ENCODE data around the gene PHRF1. TPM values are rescaled to one million over a fixed set of nuclear protein-coding genes. Genes with fewer than 3 reads are reported as not detected.

PHRF1 gene
- total and polyA plus RNA-seq, 2 donors (not counting 3 experiments of a cell fraction or from before 2014, with no cell fraction given): 14.2 to 39.4 TPM

GRCh38 chr11:584287-584686 lies 8.0 kb downstream of the PHRF1 start:
- no peaks in the 10 kb centered on the region for H3K9me3 ChIP-seq (replicated peaks; ENCODE audit: control insufficient read depth, insufficient read depth, low read length)
- H3K27ac ChIP-seq (ENCODE audit: insufficient read depth, low read depth, low read length): no peak overlapping the region
- no peak overlapping the region for H2AFZ ChIP-seq (ENCODE audit: low read depth, low read length)
- dilution Hi-C loops (cut with MboI; ENCODE audit: extremely low pct_ligation_motif_present, low sequenced_read_pairs): no loop called here
- intact Hi-C loops (cut with micrococcal nuclease): no loop called here
- H3K27me3 ChIP-seq (ENCODE audit: control insufficient read depth in 2 of 2, insufficient read depth in 2 of 2, low read length in 2 of 2): no peaks in the 10 kb centered on the region
- H3K4me2 ChIP-seq (ENCODE audit: insufficient read depth, low read length): no peak overlapping the region
- DNase-seq (ENCODE audit: low read depth, low spot score) (no peak), FAIRE-seq (no peak)
- H3K4me3 ChIP-seq (replicated peaks in 1 of 3; ENCODE audit: insufficient read depth in 1 of 3, low read depth in 1 of 3, low read length in 3 of 3): no peak overlapping the region
- peaks cover 3 to 28% of the 10 kb centered on the region in 2 experiments for H3K36me3 ChIP-seq (ENCODE audit: control insufficient read depth in 2 of 2, extremely low read depth in 1 of 2, insufficient read depth in 2 of 2, low read length in 2 of 2)
- H3K9ac ChIP-seq (replicated peaks; ENCODE audit: extremely low read depth, insufficient read depth, low read length): no peak overlapping the region
- no peaks in the 10 kb centered on the region for H3K9me1 ChIP-seq (replicated peaks; ENCODE audit: control insufficient read depth, extremely low read depth, insufficient read depth, low read length)
- no peak for TF ChIP-seq FOS (IDR thresholded peaks at IDR 0.05; ENCODE audit: borderline replicate concordance, insufficient read depth, low read length)
- TF ChIP-seq GATA2 (IDR thresholded peaks at IDR 0.05; ENCODE audit: insufficient read depth, insufficient read length, low read depth, low read length): no peak
- no peak for TF ChIP-seq POLR2AphosphoS5 (IDR thresholded peaks at IDR 0.05; ENCODE audit: insufficient read depth, low read depth, low read length)
- TF ChIP-seq MAX (IDR thresholded peaks at IDR 0.05; ENCODE audit: insufficient read depth, insufficient read length): no peak
- TF ChIP-seq MYC (IDR thresholded peaks at IDR 0.05; ENCODE audit: low read depth, low read length): no peak
- TF ChIP-seq CTCF (IDR thresholded peaks at IDR 0.05; ENCODE audit: extremely low read depth in 1 of 2, insufficient read depth in 1 of 2, low read depth in 1 of 2, low read length in 2 of 2): no peak
- no peak for TF ChIP-seq JUN (IDR thresholded peaks at IDR 0.05; ENCODE audit: borderline replicate concordance, insufficient read depth, insufficient read length, low read depth)
- TF ChIP-seq EZH2 (IDR thresholded peaks at IDR 0.05; ENCODE audit: borderline replicate concordance, low read depth, low read length, severe bottlenecking): no peak
- no peak for TF ChIP-seq POLR2A (IDR thresholded peaks at IDR 0.05; ENCODE audit: low read depth, low read length)
- peaks cover 38% of the 10 kb centered on the region for H3K79me2 ChIP-seq (ENCODE audit: control insufficient read depth, insufficient read depth, low read length)
- H3K4me1 ChIP-seq (ENCODE audit: control insufficient read depth, extremely low read depth, insufficient read depth, low read length): peaks cover 11% of the 10 kb centered on the region
- BruUV-seq (replicated peaks): no TSS peak
- ChIA-PET POLR2A (no interaction called here), CTCF (no interaction called here)
- no peaks in the 10 kb centered on the region for H4K20me1 ChIP-seq (replicated peaks; ENCODE audit: control insufficient read depth, extremely low read depth, insufficient read depth, low read length)
